H1 (cell line): ENCODE results near the gene GPR87. TPM values are rescaled to one million over a fixed set of nuclear protein-coding genes. Genes with fewer than 3 reads are reported as not detected.

ENCODE experiments used
- CTCF ChIA-PET: fragments of 300-600 bp; sonication (Branson Sonifier 250); formaldehyde crosslinking; loops from one replicate; lab custom pipeline; 2021; ENCODE audit not compliant: partially characterized antibody; lab: Charles Lee
- POLR2A ChIA-PET: fragments of 300-600 bp; sonication (Branson Sonifier 250); formaldehyde crosslinking; loops from one replicate; lab custom pipeline; 2021; ENCODE audit warnings: inconsistent platforms; ENCODE audit not compliant: partially characterized antibody; lab: Charles Lee
- DNase-seq, 2 experiments: peaks; one replicate each; pipeline versions ENCODE4 v3.0.0 to v3.0.0-alpha.2; 2010 to 2022; ENCODE audit warnings: low spot score in 2 of 2, low read depth in 1 of 2, mixed read lengths in 1 of 2
- FAIRE-seq: peaks from 2 replicates; lab custom pipeline; 2011; peaks lifted over from hg19 to GRCh38; lab: Jason Lieb, UNC
- H2AFZ ChIP-seq: 2 replicates; pipeline ENCODE4 v1.8.1; 2012; ENCODE audit warnings: low read length, inconsistent platforms
- H2AK5ac ChIP-seq: 2 replicates; pipeline ENCODE4 v1.6.1; 2013; ENCODE audit warnings: low read depth, low read length
- H2BK120ac ChIP-seq: replicated peaks from 2 replicates; pipeline ENCODE3; 2013; ENCODE audit warnings: low read depth, low read length, inconsistent platforms
- H2BK12ac ChIP-seq: 2 replicates; pipeline ENCODE4 v1.6.1; 2013; ENCODE audit warnings: low read depth, low read length
- H2BK15ac ChIP-seq: 2 replicates; pipeline ENCODE4 v1.6.1; 2013; ENCODE audit warnings: low read length
- H2BK20ac ChIP-seq: 2 replicates; pipeline ENCODE4 v1.6.1; 2013; ENCODE audit warnings: low read length
- H2BK5ac ChIP-seq: 2 replicates; pipeline ENCODE4 v1.6.1; 2013; ENCODE audit warnings: low read depth, low read length
- H3K14ac ChIP-seq: 2 replicates; pipeline ENCODE4 v1.6.1; 2013; ENCODE audit warnings: inconsistent platforms; ENCODE audit not compliant: insufficient read length
- H3K18ac ChIP-seq: 2 replicates; pipeline ENCODE4 v1.6.1; 2013; ENCODE audit warnings: low read length; ENCODE audit errors: extremely low read depth
- H3K23ac ChIP-seq: 2 replicates; pipeline ENCODE4 v1.6.1; 2013; ENCODE audit warnings: inconsistent platforms; ENCODE audit not compliant: insufficient read length
- H3K23me2 ChIP-seq: 2 replicates; pipeline ENCODE4 v1.6.1; 2013; ENCODE audit warnings: low read depth, low read length
- H3K27ac ChIP-seq: 2 replicates; pipeline ENCODE4 v1.6.1; 2011; ENCODE audit warnings: low read depth, low read length, inconsistent platforms
- H3K27me3 ChIP-seq, 4 experiments: replicated peaks in 1 of 4; 1 replicate in 1 of 4; 2 replicates in 3 of 4; pipeline versions ENCODE4 v1.6.1 to v1.8.1; 2011 to 2013; ENCODE audit warnings: low read length in 3 of 4, mild to moderate bottlenecking in 3 of 4, inconsistent platforms in 2 of 4, mixed read lengths in 2 of 4, moderate library complexity in 1 of 4; ENCODE audit not compliant: control insufficient read depth in 3 of 4, insufficient read depth in 3 of 4; ENCODE audit errors: extremely low read depth in 1 of 4
- H3K36me3 ChIP-seq, 4 experiments: 2 replicates each; pipeline versions ENCODE4 v1.6.1 to v1.8.1; 2011 to 2013; ENCODE audit warnings: mild to moderate bottlenecking in 4 of 4, low read length in 3 of 4, moderate library complexity in 2 of 4, control low read depth in 1 of 4, inconsistent platforms in 1 of 4; ENCODE audit not compliant: insufficient read depth in 4 of 4, control insufficient read depth in 2 of 4
- H3K4ac ChIP-seq: replicated peaks from 2 replicates; pipeline ENCODE3; 2013; ENCODE audit warnings: low read length, low read depth, mixed read lengths, inconsistent platforms; ENCODE audit not compliant: insufficient read length
- H3K4me1 ChIP-seq, 4 experiments: replicated peaks in 1 of 4; 1 replicate in 1 of 4; 2 replicates in 3 of 4; pipeline versions ENCODE4 v1.6.1 to v1.8.1; 2011 to 2013; ENCODE audit warnings: low read length in 3 of 4, inconsistent platforms in 2 of 4, mixed read lengths in 1 of 4; ENCODE audit not compliant: insufficient read depth in 4 of 4, control insufficient read depth in 3 of 4
- H3K4me2 ChIP-seq, 2 experiments: 2 replicates each; pipeline versions ENCODE4 v1.6.1 to v1.8.1; 2011 to 2013; ENCODE audit warnings: low read depth in 2 of 2, low read length in 2 of 2, control low read depth in 1 of 2, inconsistent platforms in 1 of 2, mild to moderate bottlenecking in 1 of 2; ENCODE audit not compliant: insufficient read depth in 1 of 2
- H3K4me3 ChIP-seq, 4 experiments: fragments of 200-600, 300-600 bp in 1 of 4; sonication (generic), shearing (Covaris generic), sonication (Bioruptor Twin) in 1 of 4; 2 replicates each; pipeline versions ENCODE4 v1.5.1 to v1.8.1; 2011 to 2016; ENCODE audit warnings: low read length in 4 of 4, low read depth in 3 of 4, control low read depth in 2 of 4, inconsistent platforms in 2 of 4, mild to moderate bottlenecking in 2 of 4, mixed read lengths in 1 of 4, moderate library complexity in 1 of 4; ENCODE audit not compliant: insufficient read depth in 2 of 4; ENCODE audit errors: extremely low read depth in 1 of 4
- H3K56ac ChIP-seq: replicated peaks from 2 replicates; pipeline ENCODE3; 2013; ENCODE audit warnings: low read depth, mild to moderate bottlenecking, mixed read lengths, low read length, inconsistent platforms; ENCODE audit not compliant: insufficient read length
- H3K79me1 ChIP-seq: 2 replicates; pipeline ENCODE4 v1.6.1; 2013; ENCODE audit warnings: low read depth, low read length, control low read depth
- H3K79me2 ChIP-seq, 2 experiments: 2 replicates each; pipeline versions ENCODE4 v1.6.1 to v1.8.1; 2012 to 2013; ENCODE audit warnings: low read length in 2 of 2, mild to moderate bottlenecking in 2 of 2, inconsistent platforms in 1 of 2; ENCODE audit not compliant: insufficient read depth in 2 of 2, control insufficient read depth in 1 of 2
- H3K9ac ChIP-seq, 4 experiments: replicated peaks in 1 of 4; 1 replicate in 1 of 4; 2 replicates in 3 of 4; pipeline versions ENCODE4 v1.6.1 to v1.8.1; 2011 to 2013; ENCODE audit warnings: low read depth in 3 of 4, low read length in 3 of 4, control low read depth in 2 of 4, mild to moderate bottlenecking in 2 of 4, moderate library complexity in 2 of 4, inconsistent platforms in 1 of 4; ENCODE audit errors: extremely low read depth in 1 of 4
- H3K9me3 ChIP-seq, 2 experiments: 2 replicates each; pipeline versions ENCODE4 v1.6.1 to v1.8.1; 2012 to 2013; ENCODE audit warnings: mild to moderate bottlenecking in 2 of 2, moderate library complexity in 2 of 2, control low read depth in 1 of 2, inconsistent platforms in 1 of 2, low read depth in 1 of 2, low read length in 1 of 2, mixed read lengths in 1 of 2; ENCODE audit not compliant: insufficient read depth in 2 of 2
- H4K20me1 ChIP-seq, 2 experiments: replicated peaks in 1 of 2; 2 replicates each; pipeline versions ENCODE3 to v1.8.1; 2011 to 2013; ENCODE audit warnings: inconsistent platforms in 2 of 2, low read length in 2 of 2, mild to moderate bottlenecking in 1 of 2; ENCODE audit not compliant: insufficient read depth in 2 of 2, control insufficient read depth in 1 of 2
- H4K5ac ChIP-seq: 2 replicates; pipeline ENCODE4 v1.6.1; 2013; ENCODE audit warnings: low read length, low read depth, mixed read lengths, inconsistent platforms; ENCODE audit not compliant: insufficient read length
- H4K8ac ChIP-seq: 2 replicates; pipeline ENCODE4 v1.8.0; 2013; ENCODE audit warnings: mild to moderate bottlenecking, moderate library complexity, low read length, inconsistent platforms; ENCODE audit not compliant: insufficient read depth; ENCODE audit errors: extremely low read depth
- H4K91ac ChIP-seq: replicated peaks from 2 replicates; pipeline ENCODE3; 2013; ENCODE audit warnings: low read length, mixed read lengths, inconsistent platforms; ENCODE audit not compliant: insufficient read length
- WGBS, 2 experiments: shearing (Covaris generic) in 1 of 2; methylation state at CpG; one replicate each; pipeline versions ENCODE4 v1.1.6 to v1.1.7; 2013 to 2015; ENCODE audit warnings: low lambda C conversion rate in 2 of 2, mixed read lengths in 2 of 2, inconsistent platforms in 1 of 2, low coverage in 1 of 2, missing lambda C conversion rate in 1 of 2; ENCODE audit not compliant: insufficient replicate concordance in 2 of 2, insufficient coverage in 1 of 2, insufficient read length in 1 of 2; ENCODE audit errors: extremely low coverage in 1 of 2, missing lambda C conversion rate in 1 of 2; 5-methylcytosine and 5-hydroxymethylcytosine counted together
- polyA plus RNA-seq, 7 experiments: library from polyadenylated mRNA; depleted of rRNA in 3 of 7; stranded (reverse) in 5 of 7; unstranded in 2 of 7; fragments of >200 nt in 5 of 7; fragments of 200-250 nt in 2 of 7; gene quantifications; 1 replicate in 5 of 7; 2 replicates in 1 of 7; 4 replicates in 1 of 7; pipeline versions ENCODE4 v1.2.1 to v1.2.3, GENCODE V29; 2011 to 2013; ENCODE audit warnings: missing spikeins in 2 of 7, mixed read lengths in 2 of 7
- total RNA-seq: library from RNA; stranded (reverse); fragmentation: NEBNext Ultra II Directional; extraction: Animal tissue kit (Norgen Biotek cat#: 25700); gene quantifications from 2 replicates; pipeline ENCODE4 v1.2.1, GENCODE V29; 2021

GPR87 gene
- total and polyA plus RNA-seq, 2 of the 8 experiments (the other 6 are each of a cell fraction or from before 2014, with no cell fraction given): 0.05 TPM; not detected in 1

DNA sequence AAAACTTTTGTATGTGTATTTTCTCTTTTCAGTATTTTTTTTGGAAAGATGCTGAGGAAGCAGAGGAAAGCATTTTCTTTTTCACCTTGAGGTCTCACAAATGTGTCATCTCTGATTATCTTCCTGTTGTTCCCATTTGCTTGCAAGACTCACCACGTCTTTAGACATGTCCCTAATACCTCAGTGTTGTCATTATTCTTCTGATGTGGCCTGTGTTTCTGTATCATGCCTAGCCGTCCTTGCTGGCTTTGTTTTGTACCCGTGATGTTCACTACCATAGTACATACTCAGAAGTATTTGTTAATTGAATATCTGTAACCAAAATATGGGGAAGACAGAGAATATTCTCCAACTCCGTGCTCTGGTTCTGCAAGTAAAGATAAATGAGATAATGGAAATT is 33.2 kb downstream of the GPR87 start:
- 88% methylated on average over 4 of the region's 4 CpGs; no CpG with 5 or more reads in 1 of the 2 experiments for WGBS, 2 experiments
- CTCF ChIA-PET: interaction anchor here (1.0 to 9.3 kb wide), 5 partner anchors 9 to 56 kb away, joined by 4 to 155 read pairs (median 6); no protein-coding TSS in a partner anchor

More for the DNA sequence above, 33.2 kb downstream of the GPR87 start:
- no peak overlapping the region for H2BK12ac ChIP-seq
- no peak overlapping the region for H2BK20ac ChIP-seq
- no peak overlapping the region for H2AFZ ChIP-seq
- no peak overlapping the region for H3K4me2 ChIP-seq
- H3K79me1 ChIP-seq: no peaks in the 10 kb centered on the region
- POLR2A ChIA-PET: no interaction called here
- no peaks in the 10 kb centered on the region for H3K9me3 ChIP-seq
- no peaks in the 10 kb centered on the region; a peak in 1 of 7 replicates for H3K4me1 ChIP-seq
- no peak overlapping the region for H3K4ac ChIP-seq
- H3K4me3 ChIP-seq: no peak overlapping the region
- H4K91ac ChIP-seq: no peak overlapping the region
- peaks cover 0 to 1% of the 10 kb centered on the region in 2 experiments for H4K20me1 ChIP-seq
- H3K56ac ChIP-seq: no peak overlapping the region
- H3K23me2 ChIP-seq: no peaks in the 10 kb centered on the region
- no peak overlapping the region for H2AK5ac ChIP-seq
- no peak overlapping the region for H3K18ac ChIP-seq
- no peaks in the 10 kb centered on the region for H3K79me2 ChIP-seq
- H2BK15ac ChIP-seq: no peak overlapping the region
- no peak overlapping the region for H4K8ac ChIP-seq
- no peak overlapping the region for H2BK120ac ChIP-seq
- H2BK5ac ChIP-seq: no peak overlapping the region
- H3K36me3 ChIP-seq: no peaks in the 10 kb centered on the region
- H3K27me3 ChIP-seq: no peaks in the 10 kb centered on the region
- no peak overlapping the region for H4K5ac ChIP-seq
- H3K23ac ChIP-seq: no peak overlapping the region
- no peak for FAIRE-seq
- H3K9ac ChIP-seq: no peak overlapping the region
- DNase-seq: no peak
- H3K27ac ChIP-seq: no peak overlapping the region
- H3K14ac ChIP-seq: no peak overlapping the region
